ENCODE results near the gene NOC4L. TPM values are rescaled to one million over a fixed set of nuclear protein-coding genes. Genes with fewer than 3 reads are reported as not detected.
"Not testable (repeated sequence)": the region's sequence is repeated elsewhere in the genome, so short reads cannot be mapped to it uniquely, and the experiment has no call there.

The NOC4L gene
- polyA plus RNA-seq, 1 experiment = 8.1 TPM

DNA sequence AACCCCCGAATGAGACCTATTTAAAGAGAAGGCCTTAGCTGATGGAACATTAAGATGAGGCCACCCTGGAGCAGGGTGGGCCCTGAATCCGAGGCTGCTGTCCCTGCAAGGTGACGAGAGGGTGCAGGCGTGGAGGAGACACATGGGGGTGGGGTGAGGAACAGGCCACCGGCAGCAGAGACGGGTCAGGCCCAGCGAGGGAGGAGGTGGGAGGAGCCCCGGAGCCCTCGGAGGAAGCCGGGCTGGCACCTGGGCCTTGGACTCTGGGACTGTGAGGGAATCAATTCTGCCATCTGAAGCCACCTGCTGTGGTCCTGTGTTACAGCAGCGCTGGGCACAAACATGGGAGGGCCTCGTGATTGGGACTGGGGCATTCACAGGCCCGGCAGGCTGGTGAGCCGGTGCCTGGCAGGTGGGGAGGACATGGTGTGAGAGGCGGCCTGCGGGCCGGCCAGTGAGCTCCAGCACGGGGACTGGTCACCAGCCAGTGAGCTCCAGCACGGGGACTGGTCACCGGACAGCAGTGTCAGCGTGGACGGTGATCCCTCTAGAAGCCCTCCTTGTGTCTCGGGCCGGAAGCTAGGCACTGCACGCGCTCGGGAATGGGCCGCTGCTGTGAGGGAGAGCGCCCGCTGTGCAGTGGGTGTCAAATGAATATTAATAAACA lies 46.7 kb downstream of the NOC4L start:
- TF ChIP-seq, protein P1, sequence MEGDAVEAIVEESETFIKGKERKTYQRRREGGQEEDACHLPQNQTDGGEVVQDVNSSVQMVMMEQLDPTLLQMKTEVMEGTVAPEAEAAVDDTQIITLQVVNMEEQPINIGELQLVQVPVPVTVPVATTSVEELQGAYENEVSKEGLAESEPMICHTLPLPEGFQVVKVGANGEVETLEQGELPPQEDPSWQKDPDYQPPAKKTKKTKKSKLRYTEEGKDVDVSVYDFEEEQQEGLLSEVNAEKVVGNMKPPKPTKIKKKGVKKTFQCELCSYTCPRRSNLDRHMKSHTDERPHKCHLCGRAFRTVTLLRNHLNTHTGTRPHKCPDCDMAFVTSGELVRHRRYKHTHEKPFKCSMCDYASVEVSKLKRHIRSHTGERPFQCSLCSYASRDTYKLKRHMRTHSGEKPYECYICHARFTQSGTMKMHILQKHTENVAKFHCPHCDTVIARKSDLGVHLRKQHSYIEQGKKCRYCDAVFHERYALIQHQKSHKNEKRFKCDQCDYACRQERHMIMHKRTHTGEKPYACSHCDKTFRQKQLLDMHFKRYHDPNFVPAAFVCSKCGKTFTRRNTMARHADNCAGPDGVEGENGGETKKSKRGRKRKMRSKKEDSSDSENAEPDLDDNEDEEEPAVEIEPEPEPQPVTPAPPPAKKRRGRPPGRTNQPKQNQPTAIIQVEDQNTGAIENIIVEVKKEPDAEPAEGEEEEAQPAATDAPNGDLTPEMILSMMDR (IDR thresholded peaks at IDR 0.05; ENCODE audit: insufficient read depth, low read depth, low read length) = no peak
- Histone ChIP-seq H3K4me3 (ENCODE audit: low read depth, low read length) (no peak overlapping the region), H3K27me3 (ENCODE audit: control insufficient read depth, insufficient read depth, low read length) (peaks cover 2% of the 10 kb centered on the region), H3K36me3 (ENCODE audit: control insufficient read depth, insufficient read depth, low read length) (no peaks in the 10 kb centered on the region)
- ChIA-PET CTCF (no interaction called here), POLR2A (no interaction called here)
- no peak for DNase-seq (ENCODE audit: low read depth)

DNA sequence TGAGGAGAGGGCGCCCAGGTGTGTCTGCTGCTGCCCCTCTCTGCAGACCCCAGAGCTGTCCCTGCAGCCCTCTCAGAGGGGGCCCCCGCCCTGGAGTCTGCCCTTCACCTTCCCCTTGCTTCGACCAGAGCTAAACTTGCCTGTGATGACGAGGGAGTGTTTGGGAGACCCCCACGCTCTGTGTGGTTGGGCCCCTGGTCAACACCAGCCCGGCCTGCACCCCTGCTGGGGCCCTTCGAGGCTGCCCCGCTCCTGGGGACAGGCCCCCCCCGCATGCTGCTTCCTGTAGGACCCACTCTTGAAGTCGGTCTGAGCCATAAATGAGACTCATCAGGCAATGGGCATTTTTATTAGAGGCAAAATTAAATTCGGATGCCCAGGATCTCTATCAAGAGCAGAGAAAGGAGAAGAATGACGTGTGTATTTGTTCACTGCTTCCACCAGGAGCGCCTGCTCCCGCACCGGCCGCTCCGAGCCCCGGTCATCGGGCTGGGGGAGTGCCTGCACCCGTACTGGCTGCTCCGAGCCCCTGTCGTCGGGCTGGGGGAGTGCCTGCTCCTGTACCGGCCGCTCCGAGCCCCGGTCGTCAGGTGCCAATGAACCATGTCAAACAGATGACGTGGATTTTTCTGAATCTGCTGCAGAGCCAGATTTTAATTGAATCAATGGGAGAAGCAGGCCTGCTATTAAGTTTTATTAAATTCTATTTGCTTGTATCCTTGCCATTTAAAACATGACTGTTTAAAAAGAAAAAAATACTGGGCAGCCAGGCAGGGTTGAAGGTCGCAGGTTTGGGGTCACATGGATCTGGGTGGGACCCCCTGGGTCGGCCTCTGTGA lies 47.7 kb downstream of the NOC4L start:
- ChIA-PET CTCF (no interaction called here), POLR2A (no interaction called here)
- Histone ChIP-seq H3K36me3 (ENCODE audit: control insufficient read depth, insufficient read depth, low read length) (no peaks in the 10 kb centered on the region), H3K4me3 (ENCODE audit: low read depth, low read length) (no peak overlapping the region), H3K27me3 (ENCODE audit: control insufficient read depth, insufficient read depth, low read length) (peaks cover 2% of the 10 kb centered on the region)
- TF ChIP-seq, protein P1 (IDR thresholded peaks at IDR 0.05; ENCODE audit: insufficient read depth, low read depth, low read length) = no peak
- no peak for DNase-seq (ENCODE audit: low read depth)

DNA sequence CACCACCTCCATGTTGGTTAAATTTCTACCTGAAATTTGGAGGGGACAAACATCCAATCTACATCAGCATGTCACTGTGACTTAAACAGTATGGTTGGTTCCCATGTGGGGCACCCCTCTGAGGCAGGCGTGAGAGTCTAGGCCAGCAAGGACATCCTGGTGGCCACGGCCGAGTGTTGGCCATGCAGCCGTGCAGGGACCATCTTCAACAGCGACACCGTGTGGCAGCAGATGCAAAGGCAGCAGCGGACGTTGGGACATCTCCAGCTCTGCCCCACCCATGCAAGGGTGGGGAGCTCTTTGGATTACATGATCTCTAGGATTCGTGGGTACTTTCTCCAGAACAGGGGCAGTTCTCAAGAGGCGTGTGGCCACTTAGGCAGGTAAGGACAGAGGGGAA lies 49.8 kb downstream of the NOC4L start:
- H3K27me3 ChIP-seq (ENCODE audit: control insufficient read depth, insufficient read depth, low read length) = peaks cover 2% of the 10 kb centered on the region
- H3K36me3 ChIP-seq (ENCODE audit: control insufficient read depth, insufficient read depth, low read length) = no peaks in the 10 kb centered on the region
- CTCF ChIA-PET = no interaction called here
- H3K4me3 ChIP-seq (ENCODE audit: low read depth, low read length) = no peak overlapping the region
- DNase-seq (ENCODE audit: low read depth) = no peak
- TF ChIP-seq, protein P1 (IDR thresholded peaks at IDR 0.05; ENCODE audit: insufficient read depth, low read depth, low read length) = peak; percentile 20; the same call in 1 of the 2 replicates
- POLR2A ChIA-PET = interaction anchor here (0.7 kb wide), 1 partner anchor 91 kb away, joined by 4 read pairs; no protein-coding TSS in a partner anchor

DNA sequence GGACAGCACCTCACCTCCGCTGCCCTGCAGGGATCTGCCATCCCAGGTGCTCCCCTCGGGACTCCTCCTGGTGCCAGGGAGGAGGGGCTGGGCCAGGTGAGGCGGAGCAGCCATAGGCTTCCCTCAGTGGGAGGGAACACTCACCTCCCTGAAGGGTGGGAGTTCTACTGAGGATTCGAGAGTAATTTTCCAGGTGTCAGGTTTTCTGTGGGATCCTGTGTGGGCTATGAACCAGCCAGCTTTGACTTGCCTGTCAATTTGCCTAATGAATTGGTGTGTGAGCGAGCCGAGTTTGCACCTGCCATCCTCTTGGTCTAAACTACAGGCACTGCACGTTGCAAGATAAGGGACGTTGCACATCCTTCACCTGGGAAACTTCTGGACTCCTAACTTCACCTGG lies 50.3 kb downstream of the NOC4L start:
- TF ChIP-seq, protein P1 (IDR thresholded peaks at IDR 0.05; ENCODE audit: insufficient read depth, low read depth, low read length) = no peak
- CTCF ChIA-PET = no interaction called here
- DNase-seq (ENCODE audit: low read depth) = no peak
- POLR2A ChIA-PET = interaction anchor here (0.7 kb wide), 1 partner anchor 90 kb away, joined by 4 read pairs; no protein-coding TSS in a partner anchor
- H3K27me3 ChIP-seq (ENCODE audit: control insufficient read depth, insufficient read depth, low read length) = peaks cover 2% of the 10 kb centered on the region
- no peaks in the 10 kb centered on the region for H3K36me3 ChIP-seq (ENCODE audit: control insufficient read depth, insufficient read depth, low read length)
- H3K4me3 ChIP-seq (ENCODE audit: low read depth, low read length) = no peak overlapping the region

DNA sequence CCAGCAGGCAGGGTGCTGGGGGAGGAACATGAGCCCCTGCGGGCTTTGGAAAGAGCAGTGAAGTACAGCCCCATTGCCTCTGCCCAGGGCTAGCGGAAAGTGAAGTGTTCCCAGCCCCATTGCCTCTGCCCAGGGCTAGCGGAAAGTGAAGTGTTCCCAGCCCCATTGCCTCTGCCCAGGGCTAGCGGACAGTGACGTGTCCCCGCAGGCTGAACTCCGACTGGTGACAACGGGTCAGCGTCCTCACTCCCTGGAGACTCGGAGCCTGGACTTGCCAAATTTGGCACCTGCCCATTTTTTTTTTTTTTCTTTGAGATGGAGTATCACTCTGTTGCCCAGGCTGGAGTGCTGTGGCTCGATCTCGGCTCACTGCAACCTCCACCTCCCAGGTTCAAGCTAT lies 51.0 kb downstream of the NOC4L start:
- CTCF ChIA-PET = not testable (repeated sequence)

More for the DNA sequence above, 51.0 kb downstream of the NOC4L start:
- H3K4me3 ChIP-seq (ENCODE audit: low read depth, low read length); DNase-seq (ENCODE audit: low read depth); H3K27me3 ChIP-seq (ENCODE audit: control insufficient read depth, insufficient read depth, low read length); H3K36me3 ChIP-seq (ENCODE audit: control insufficient read depth, insufficient read depth, low read length): not testable (repeated sequence)
- POLR2A ChIA-PET = interaction anchor here (0.6 kb wide), 1 partner anchor 27 kb away, joined by 6 read pairs; no protein-coding TSS in a partner anchor
